Spleen (tissue), 7 donors: Measurements from ENCODE around the gene UNC79.

Source experiments
- POLR2A ChIP-seq, 3 donors: fragments of 450-650 bp; IDR thresholded peaks; one replicate each; pipeline ENCODE4 v1.5.1; 2017; ENCODE audit warnings: antibody characterized with exemption in 3 of 3, mild to moderate bottlenecking in 1 of 3
- TF ChIP-seq, protein P1 (sequence below), 11 experiments: fragments of 200-600 bp in 7 of 11; fragments of 450-650 bp in 4 of 11; sonication (generic) in 4 of 11; IDR thresholded peaks in 8 of 11; conservative IDR thresholded peaks in 3 of 11; 1 replicate in 7 of 11; 2 replicates in 4 of 11; pipeline versions ENCODE4 v1.4.0 to v1.8.0; 2016 to 2021; ENCODE audit warnings: antibody characterized with exemption in 11 of 11, inconsistent platforms in 4 of 11, mild to moderate bottlenecking in 1 of 11
- donor health status: DM: no; HTN: no; CAD: no; lungs with moderate emphysema.
- donor health status: DM: no; HTN: no; CAD: no.
- donor health status: DM: no; HTN: no; CAD: no.

DNA sequence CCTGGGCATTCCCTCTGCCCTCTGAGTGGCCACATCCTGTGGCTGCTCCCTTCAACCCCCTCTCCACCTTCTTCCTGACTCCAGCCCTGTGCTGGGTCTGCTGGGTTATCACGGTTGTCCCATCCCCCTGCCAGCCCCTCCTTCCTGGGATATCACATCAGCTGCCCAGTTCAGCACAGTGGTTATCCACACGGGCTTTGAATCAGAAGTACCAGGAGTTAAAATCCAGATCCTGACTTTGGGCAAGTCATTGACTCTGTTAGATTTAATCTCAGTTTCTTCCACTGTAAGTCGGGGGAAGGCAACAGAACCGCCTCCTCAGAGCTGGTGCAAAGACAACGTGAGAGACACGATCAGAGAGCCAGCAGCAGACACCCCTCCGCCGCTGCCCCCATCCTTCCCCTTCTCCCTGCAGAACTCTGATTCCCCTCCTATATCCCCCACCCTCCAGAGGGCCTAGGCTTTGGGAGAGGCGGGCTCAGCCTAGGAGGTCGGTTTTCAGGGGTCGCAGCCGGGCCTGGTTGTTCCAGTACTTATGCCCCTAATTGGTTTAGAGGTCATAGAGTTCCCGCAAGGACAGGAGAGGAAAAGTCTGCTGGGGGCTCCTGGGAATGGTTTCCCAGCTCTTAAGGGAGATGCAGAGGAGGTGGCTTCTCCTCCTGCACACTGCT lies 315.0 kb downstream of the UNC79 start:
- no peak for TF ChIP-seq POLR2A (IDR thresholded peaks at IDR 0.05)
- TF ChIP-seq, protein P1, sequence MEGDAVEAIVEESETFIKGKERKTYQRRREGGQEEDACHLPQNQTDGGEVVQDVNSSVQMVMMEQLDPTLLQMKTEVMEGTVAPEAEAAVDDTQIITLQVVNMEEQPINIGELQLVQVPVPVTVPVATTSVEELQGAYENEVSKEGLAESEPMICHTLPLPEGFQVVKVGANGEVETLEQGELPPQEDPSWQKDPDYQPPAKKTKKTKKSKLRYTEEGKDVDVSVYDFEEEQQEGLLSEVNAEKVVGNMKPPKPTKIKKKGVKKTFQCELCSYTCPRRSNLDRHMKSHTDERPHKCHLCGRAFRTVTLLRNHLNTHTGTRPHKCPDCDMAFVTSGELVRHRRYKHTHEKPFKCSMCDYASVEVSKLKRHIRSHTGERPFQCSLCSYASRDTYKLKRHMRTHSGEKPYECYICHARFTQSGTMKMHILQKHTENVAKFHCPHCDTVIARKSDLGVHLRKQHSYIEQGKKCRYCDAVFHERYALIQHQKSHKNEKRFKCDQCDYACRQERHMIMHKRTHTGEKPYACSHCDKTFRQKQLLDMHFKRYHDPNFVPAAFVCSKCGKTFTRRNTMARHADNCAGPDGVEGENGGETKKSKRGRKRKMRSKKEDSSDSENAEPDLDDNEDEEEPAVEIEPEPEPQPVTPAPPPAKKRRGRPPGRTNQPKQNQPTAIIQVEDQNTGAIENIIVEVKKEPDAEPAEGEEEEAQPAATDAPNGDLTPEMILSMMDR (IDR thresholded peaks at IDR 0.05 in 8 of 11, conservative IDR thresholded peaks at IDR 0.05 in 3 of 11): no peak
